Vagina (tissue), 2 donors: ENCODE results near the gene TMPRSS11A. TPM values are rescaled to one million over a fixed set of nuclear protein-coding genes. Genes with fewer than 3 reads are reported as not detected.

Experiments
- DNase-seq, 2 donors: peaks; one replicate each; pipeline ENCODE4 v3.0.0-alpha.2; 2017; ENCODE audit errors: extremely low spot score in 2 of 2
- H3K27ac ChIP-seq: fragments of 200-600 bp; sonication (generic); one replicate; pipeline ENCODE4 v1.5.1; 2019
- H3K27me3 ChIP-seq: fragments of 200-600 bp; sonication (generic); one replicate; pipeline ENCODE4 v1.5.1; 2019
- H3K36me3 ChIP-seq, 2 donors: fragments of 200-600 bp; sonication (generic); one replicate each; pipeline ENCODE4 v1.5.1; 2017 to 2019
- H3K4me1 ChIP-seq: fragments of 200-600 bp; sonication (generic); one replicate; pipeline ENCODE4 v1.5.1; 2019
- H3K4me3 ChIP-seq, 2 donors: fragments of 200-600 bp; sonication (generic); 1 replicate in 1 of 2; 2 replicates in 1 of 2; pipeline ENCODE4 v1.5.1; 2016 to 2019
- H3K9me3 ChIP-seq: fragments of 200-600 bp; sonication (generic); one replicate; pipeline ENCODE4 v1.5.1; 2019
- POLR2A ChIP-seq, 2 donors: fragments of 450-650 bp; IDR thresholded peaks; one replicate each; pipeline ENCODE4 v1.6.1; 2017; ENCODE audit warnings: antibody characterized with exemption in 2 of 2, mild to moderate bottlenecking in 2 of 2, moderate library complexity in 2 of 2
- POLR2AphosphoS5 ChIP-seq, 2 donors: sonication (generic); formaldehyde crosslinking; IDR thresholded peaks; one replicate each; pipeline ENCODE4 v1.9.0; 2017; ENCODE audit warnings: antibody characterized with exemption in 2 of 2, mild to moderate bottlenecking in 2 of 2, low read depth in 1 of 2; ENCODE audit not compliant: insufficient read depth in 1 of 2
- intact Hi-C: fragments of 100-400 bp; cut with DNase I; formaldehyde crosslinking; loops from one replicate; pipeline ENCODE4 v1.15.1; 2023
- total RNA-seq: library from RNA; depleted of rRNA; stranded (reverse); fragments of >200 nt; gene quantifications from one replicate; pipeline ENCODE4 v1.2.3, GENCODE V29; 2016
- TF ChIP-seq, protein P1 (sequence below), 3 experiments: fragments of 450-650 bp in 2 of 3; fragments of 200-600 bp in 1 of 3; sonication (generic) in 1 of 3; IDR thresholded peaks; one replicate each; pipeline ENCODE4 v1.5.1; 2017 to 2019; ENCODE audit warnings: antibody characterized with exemption in 3 of 3, mild to moderate bottlenecking in 2 of 3, moderate library complexity in 2 of 3

The TMPRSS11A gene
- total RNA-seq, 1 donor from 2014 or later, result 26.0 TPM

DNA sequence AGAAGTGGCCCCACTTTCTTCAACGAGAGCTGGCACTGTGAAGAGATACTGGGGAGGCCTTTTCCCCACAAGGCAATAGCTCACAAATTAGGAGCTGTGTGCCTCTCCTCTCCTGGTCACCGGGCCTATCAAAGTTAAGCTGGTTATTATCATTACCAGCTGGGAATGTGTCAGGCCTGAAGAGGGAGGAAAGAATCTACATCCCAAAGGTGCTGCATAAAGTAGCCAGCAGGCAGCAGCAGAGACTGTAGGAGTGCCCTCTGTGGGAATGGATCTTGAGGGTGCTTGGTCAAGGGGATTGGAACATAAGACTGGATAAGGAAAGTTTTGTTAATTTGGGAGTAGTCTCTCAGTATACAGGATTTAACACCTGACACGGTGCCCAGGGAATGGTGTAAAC, 70.4 kb downstream of the TMPRSS11A start:
- TF ChIP-seq POLR2A (IDR thresholded peaks at IDR 0.05) (no peak), POLR2AphosphoS5 (IDR thresholded peaks at IDR 0.05; ENCODE audit: insufficient read depth in 1 of 2, low read depth in 1 of 2) (no peak)
- TF ChIP-seq, protein P1, sequence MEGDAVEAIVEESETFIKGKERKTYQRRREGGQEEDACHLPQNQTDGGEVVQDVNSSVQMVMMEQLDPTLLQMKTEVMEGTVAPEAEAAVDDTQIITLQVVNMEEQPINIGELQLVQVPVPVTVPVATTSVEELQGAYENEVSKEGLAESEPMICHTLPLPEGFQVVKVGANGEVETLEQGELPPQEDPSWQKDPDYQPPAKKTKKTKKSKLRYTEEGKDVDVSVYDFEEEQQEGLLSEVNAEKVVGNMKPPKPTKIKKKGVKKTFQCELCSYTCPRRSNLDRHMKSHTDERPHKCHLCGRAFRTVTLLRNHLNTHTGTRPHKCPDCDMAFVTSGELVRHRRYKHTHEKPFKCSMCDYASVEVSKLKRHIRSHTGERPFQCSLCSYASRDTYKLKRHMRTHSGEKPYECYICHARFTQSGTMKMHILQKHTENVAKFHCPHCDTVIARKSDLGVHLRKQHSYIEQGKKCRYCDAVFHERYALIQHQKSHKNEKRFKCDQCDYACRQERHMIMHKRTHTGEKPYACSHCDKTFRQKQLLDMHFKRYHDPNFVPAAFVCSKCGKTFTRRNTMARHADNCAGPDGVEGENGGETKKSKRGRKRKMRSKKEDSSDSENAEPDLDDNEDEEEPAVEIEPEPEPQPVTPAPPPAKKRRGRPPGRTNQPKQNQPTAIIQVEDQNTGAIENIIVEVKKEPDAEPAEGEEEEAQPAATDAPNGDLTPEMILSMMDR (IDR thresholded peaks at IDR 0.05), result no peak
- Histone ChIP-seq H3K27ac (no peak overlapping the region), H3K36me3 (no peaks in the 10 kb centered on the region), H3K9me3 (no peaks in the 10 kb centered on the region), H3K4me1 (no peaks in the 10 kb centered on the region), H3K4me3 (no peak overlapping the region), H3K27me3 (no peaks in the 10 kb centered on the region)
- intact Hi-C loops, result no loop called here
- no peak for DNase-seq

DNA sequence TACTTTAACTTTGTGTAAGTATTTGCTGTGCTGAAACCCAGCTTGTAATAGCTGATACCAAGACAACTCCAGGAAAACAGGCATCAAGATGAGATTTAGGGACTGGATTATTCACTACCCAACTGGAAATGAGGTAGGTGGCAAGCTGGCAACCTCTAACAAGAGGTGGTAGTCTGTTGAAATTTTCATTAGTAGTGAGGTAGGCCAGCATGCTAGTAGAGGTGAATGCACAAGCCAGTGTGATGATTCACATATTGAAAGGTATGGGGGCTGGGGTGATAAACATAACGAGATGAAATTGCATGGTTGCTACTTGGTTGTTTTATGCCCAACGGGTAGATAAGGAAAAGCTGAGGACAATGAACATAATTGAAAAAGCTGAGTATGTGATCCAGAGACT, 71.0 kb downstream of the TMPRSS11A start:
- no peak for DNase-seq
- Histone ChIP-seq H3K9me3 (no peaks in the 10 kb centered on the region), H3K36me3 (no peaks in the 10 kb centered on the region), H3K4me3 (no peak overlapping the region), H3K27me3 (no peaks in the 10 kb centered on the region), H3K4me1 (no peaks in the 10 kb centered on the region), H3K27ac (no peak overlapping the region)
- intact Hi-C loops, result no loop called here
- TF ChIP-seq POLR2A (IDR thresholded peaks at IDR 0.05) (no peak), POLR2AphosphoS5 (IDR thresholded peaks at IDR 0.05; ENCODE audit: insufficient read depth in 1 of 2, low read depth in 1 of 2) (no peak)
- TF ChIP-seq, protein P1 (IDR thresholded peaks at IDR 0.05), result no peak

DNA sequence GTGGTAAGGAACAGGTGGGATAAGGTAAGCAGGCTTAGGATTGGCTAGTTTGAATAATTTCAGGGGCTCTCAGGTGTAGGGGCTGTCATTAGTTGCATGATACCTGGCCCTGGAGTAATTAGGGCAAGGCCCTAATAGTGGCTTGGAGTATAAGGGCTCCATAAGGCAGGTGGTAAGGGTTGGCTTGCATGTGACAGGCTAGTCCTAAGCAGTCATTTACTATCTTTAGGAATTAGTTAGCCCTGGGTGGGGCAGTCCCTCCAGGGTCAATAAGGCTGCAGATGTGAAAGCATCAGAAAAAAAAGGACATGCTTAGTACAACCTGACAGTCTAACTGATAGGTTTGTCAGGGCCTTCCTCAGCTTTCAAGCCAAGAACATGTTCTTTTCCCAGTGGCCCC, 71.6 kb downstream of the TMPRSS11A start:
- no peak for TF ChIP-seq POLR2AphosphoS5 (IDR thresholded peaks at IDR 0.05; ENCODE audit: insufficient read depth in 1 of 2, low read depth in 1 of 2)
- TF ChIP-seq POLR2A (IDR thresholded peaks at IDR 0.05), result no peak
- TF ChIP-seq, protein P1 (IDR thresholded peaks at IDR 0.05), result no peak
- Histone ChIP-seq H3K36me3 (no peaks in the 10 kb centered on the region), H3K4me3 (no peak overlapping the region), H3K27me3 (no peaks in the 10 kb centered on the region), H3K4me1 (no peaks in the 10 kb centered on the region), H3K9me3 (no peaks in the 10 kb centered on the region), H3K27ac (no peak overlapping the region)
- no peak for DNase-seq
- intact Hi-C loops, result no loop called here

DNA sequence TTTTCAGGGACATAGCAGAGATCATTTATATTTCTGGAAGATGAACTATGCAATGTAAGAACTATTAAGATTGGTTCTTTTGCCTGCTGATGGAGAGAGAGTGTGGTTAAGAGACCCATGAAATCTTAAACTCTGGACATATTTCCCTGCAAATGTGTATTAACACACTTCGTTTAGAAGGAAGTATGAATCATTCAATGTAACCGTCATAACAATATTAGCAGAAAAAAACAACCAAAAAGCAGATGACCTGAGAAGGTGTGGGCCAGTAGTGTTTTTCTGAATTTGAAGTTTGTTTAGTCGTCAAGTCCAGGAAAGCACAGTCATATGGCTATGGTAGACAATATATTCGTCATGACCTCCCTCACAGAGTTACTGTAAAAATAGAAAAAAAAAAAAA, 77.0 kb downstream of the TMPRSS11A start:
- Histone ChIP-seq H3K4me1 (no peaks in the 10 kb centered on the region), H3K27me3 (no peaks in the 10 kb centered on the region), H3K4me3 (no peak overlapping the region), H3K27ac (no peak overlapping the region), H3K36me3 (no peaks in the 10 kb centered on the region), H3K9me3 (no peaks in the 10 kb centered on the region)
- intact Hi-C loops, result no loop called here
- DNase-seq, result no peak
- TF ChIP-seq POLR2A (IDR thresholded peaks at IDR 0.05) (no peak), POLR2AphosphoS5 (IDR thresholded peaks at IDR 0.05; ENCODE audit: insufficient read depth in 1 of 2, low read depth in 1 of 2) (no peak)
- TF ChIP-seq, protein P1 (IDR thresholded peaks at IDR 0.05), result no peak

DNA sequence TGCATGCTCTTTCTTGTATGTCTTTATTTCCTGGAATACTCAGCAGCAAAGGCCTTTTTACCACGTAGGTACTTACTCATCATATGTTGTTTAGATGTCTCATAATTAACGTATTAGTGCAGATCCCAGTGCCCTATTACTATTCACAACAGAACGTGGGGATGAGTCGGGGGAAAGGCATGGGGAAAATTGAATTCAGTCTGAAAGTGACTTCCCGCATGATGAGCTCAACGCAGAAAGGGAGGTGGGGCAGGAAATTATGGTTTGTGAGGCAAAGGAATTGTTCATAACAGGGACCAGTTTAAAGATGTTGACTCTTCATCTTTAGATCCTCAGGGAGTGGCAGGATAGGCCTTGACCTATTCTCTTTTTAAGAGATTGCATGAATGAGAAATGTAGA, 77.5 kb downstream of the TMPRSS11A start:
- H3K27ac ChIP-seq, result no peak overlapping the region
- no peak for DNase-seq
- intact Hi-C loops, result no loop called here

More for the DNA sequence above, 77.5 kb downstream of the TMPRSS11A start:
- peak in 1 of 2 donors; percentile 72 for TF ChIP-seq POLR2AphosphoS5 (IDR thresholded peaks at IDR 0.05; ENCODE audit: insufficient read depth in 1 of 2, low read depth in 1 of 2)
- TF ChIP-seq POLR2A (IDR thresholded peaks at IDR 0.05), result no peak
- TF ChIP-seq, protein P1 (IDR thresholded peaks at IDR 0.05), result no peak
- Histone ChIP-seq H3K27me3 (no peaks in the 10 kb centered on the region), H3K4me3 (no peak overlapping the region), H3K4me1 (no peaks in the 10 kb centered on the region), H3K9me3 (no peaks in the 10 kb centered on the region), H3K36me3 (no peaks in the 10 kb centered on the region)
